CD4-positive, alpha-beta T cell (primary cell): ENCODE results near the gene CCDC74B. TPM values are rescaled to one million over a fixed set of nuclear protein-coding genes. Genes with fewer than 3 reads are reported as not detected.
"Not testable (repeated sequence)": the region's sequence is repeated elsewhere in the genome, so short reads cannot be mapped to it uniquely, and the experiment has no call there.

ENCODE experiments used
- ATAC-seq: fragments of 200-7000 bp; cut with Tn5 transposase; one replicate; pipeline ENCODE4 v1.10.0; 2022; ENCODE audit warnings: mild to moderate bottlenecking; ENCODE audit not compliant: poor library complexity
- CTCF ChIA-PET: fragments of 350-600 bp; sonication (Branson Sonifier 250); formaldehyde crosslinking; loops from one replicate; lab custom pipeline; 2021; ENCODE audit warnings: antibody characterized with exemption, inconsistent platforms; lab: Charles Lee
- POLR2A ChIA-PET: fragments of 350-600 bp; sonication (Branson Sonifier 250); formaldehyde crosslinking; loops from one replicate; lab custom pipeline; 2021; ENCODE audit warnings: antibody characterized with exemption, inconsistent platforms; lab: Charles Lee
- DNase-seq, 14 experiments: peaks; one replicate each; pipeline ENCODE4 v3.0.0-alpha.2; 2013 to 2020; ENCODE audit warnings: mixed read lengths in 2 of 14
- H3K27ac ChIP-seq, 2 donors: one replicate each; pipeline versions ENCODE4 v1.5.1 to v1.7.0; 2013; ENCODE audit warnings: low read length in 2 of 2, low read depth in 1 of 2, mild to moderate bottlenecking in 1 of 2
- H3K27me3 ChIP-seq, 2 experiments: 1 replicate in 1 of 2; 2 replicates in 1 of 2; pipeline versions ENCODE4 v1.6.1 to v1.7.0; 2013; ENCODE audit warnings: low read length in 2 of 2, control low read depth in 1 of 2, mild to moderate bottlenecking in 1 of 2, moderate library complexity in 1 of 2; ENCODE audit not compliant: insufficient read depth in 2 of 2, control insufficient read depth in 1 of 2
- H3K36me3 ChIP-seq: one replicate; pipeline ENCODE4 v1.6.1; 2013; ENCODE audit warnings: low read length, control low read depth; ENCODE audit not compliant: insufficient read depth
- H3K4me1 ChIP-seq: one replicate; pipeline ENCODE4 v1.6.1; 2013; ENCODE audit warnings: low read length, control low read depth; ENCODE audit not compliant: insufficient read depth
- H3K4me3 ChIP-seq: one replicate; pipeline ENCODE4 v1.5.1; 2013; ENCODE audit warnings: mild to moderate bottlenecking, low read length, moderate library complexity
- H3K9me3 ChIP-seq, 2 experiments: 1 replicate in 1 of 2; 2 replicates in 1 of 2; pipeline versions ENCODE4 v1.6.1 to v1.7.0; 2013; ENCODE audit warnings: low read length in 2 of 2, mild to moderate bottlenecking in 2 of 2, control low read depth in 1 of 2, moderate library complexity in 1 of 2; ENCODE audit not compliant: control insufficient read depth in 1 of 2, insufficient read depth in 1 of 2
- H3K27ac Mint-ChIP-seq: one replicate; pipeline ENCODE4 v1.8.0; 2020; ENCODE audit warnings: mixed read lengths
- H3K27me3 Mint-ChIP-seq: one replicate; pipeline ENCODE4 v1.8.0; 2021; ENCODE audit warnings: mixed read lengths
- H3K36me3 Mint-ChIP-seq: one replicate; pipeline ENCODE4 v1.8.0; 2021; ENCODE audit warnings: low read depth, mixed read lengths
- H3K4me1 Mint-ChIP-seq: one replicate; pipeline ENCODE4 v1.8.0; 2021; ENCODE audit warnings: low read depth, mixed read lengths
- H3K4me3 Mint-ChIP-seq: one replicate; pipeline ENCODE4 v1.8.0; 2020; ENCODE audit warnings: mild to moderate bottlenecking, mixed read lengths
- H3K9me3 Mint-ChIP-seq: one replicate; pipeline ENCODE4 v1.8.0; 2020; ENCODE audit warnings: mixed read lengths
- CTCF ChIP-seq: fragments of 200-600 bp; IDR thresholded peaks from one replicate; pipeline ENCODE4 v1.8.0; 2022; ENCODE audit warnings: antibody characterized with exemption, mild to moderate bottlenecking
- intact Hi-C, 2 experiments: fragments of 100-400 bp; cut with DNase I in 1 of 2; cut with micrococcal nuclease in 1 of 2; formaldehyde crosslinking; loops; one replicate each; pipeline versions ENCODE4 v1.15.1 to v1.9.0; 2023 to 2025; cut with DNase I, micrococcal nuclease
- total RNA-seq, 174 experiments: library from RNA in 2 of 174; stranded (reverse) in 2 of 174; gene quantifications; one replicate each; pipeline ENCODE4 v1.2.3 and lab custom pipeline; 2021 to 2026

The CCDC74B gene
- total RNA-seq, 2 experiments from 2014 or later = 0.38 to 0.56 TPM

- H3K4me1 Mint-ChIP-seq, H3K36me3 Mint-ChIP-seq, H3K36me3 ChIP-seq, POLR2A ChIA-PET, H3K27me3 Mint-ChIP-seq, H3K27me3 ChIP-seq, H3K9me3 ChIP-seq, H3K4me3 Mint-ChIP-seq, H3K27ac ChIP-seq, H3K9me3 Mint-ChIP-seq, ATAC-seq, H3K27ac Mint-ChIP-seq, H3K4me3 ChIP-seq, DNase-seq: not testable (repeated sequence)
- peaks cover 16% of the 10 kb centered on the region for H3K4me1 ChIP-seq
- intact Hi-C loops = loop anchor here in 1 of 2 experiments (10.0 kb wide), 2 partner anchors 187 to 537 kb away; partner anchors contain the start of gene GPR148
- CTCF ChIA-PET = interaction anchor here (0.6 kb wide), 1 partner anchor 1349 kb away, joined by 3 read pairs; no protein-coding TSS in a partner anchor
These were observed 43.2 kb upstream of the CCDC74B start for GRCh38 chr2:130187859-130188792.

- no peaks in the 10 kb centered on the region for H3K27me3 Mint-ChIP-seq
- no peak overlapping the region for H3K4me3 Mint-ChIP-seq
- intact Hi-C loops = loop anchor here in 1 of 2 experiments (10.0 kb wide), 2 partner anchors 188 to 538 kb away; partner anchors contain the start of gene GPR148
- DNase-seq = no peak
- peaks cover 7% of the 10 kb centered on the region for H3K36me3 Mint-ChIP-seq
- Histone ChIP-seq H3K36me3 (peaks cover 4% of the 10 kb centered on the region), H3K9me3 (no peaks in the 10 kb centered on the region), H3K27ac (no peak overlapping the region), H3K27me3 (no peaks in the 10 kb centered on the region), H3K4me3 (no peak overlapping the region), H3K4me1 (peaks cover 20% of the 10 kb centered on the region)
- no peak overlapping the region for H3K27ac Mint-ChIP-seq
- no peak for TF ChIP-seq CTCF
- H3K4me1 Mint-ChIP-seq = peaks cover 4% of the 10 kb centered on the region
- H3K9me3 Mint-ChIP-seq = no peaks in the 10 kb centered on the region
- CTCF ChIA-PET = no interaction called here
- no peak for ATAC-seq
- POLR2A ChIA-PET = no interaction called here
These were observed 42.4 kb upstream of the CCDC74B start for GRCh38 chr2:130187268-130187667.

GRCh38 chr2:130186391-130186790 lies 41.5 kb upstream of the CCDC74B start:
- Mint-ChIP-seq H3K36me3 (peaks cover 11% of the 10 kb centered on the region), H3K9me3 (no peaks in the 10 kb centered on the region), H3K4me3 (peak overlapping the region; percentile 38), H3K4me1 (peaks cover 10% of the 10 kb centered on the region), H3K27me3 (no peaks in the 10 kb centered on the region), H3K27ac (no peak overlapping the region)
- peaks cover 4% of the 10 kb centered on the region for H3K36me3 ChIP-seq
- no peaks in the 10 kb centered on the region for H3K27me3 ChIP-seq
- H3K27ac ChIP-seq = no peak overlapping the region
- intact Hi-C loops = loop anchor here in 1 of 2 experiments (10.0 kb wide), 2 partner anchors 188 to 538 kb away; partner anchors contain the start of gene GPR148
- peaks cover 20% of the 10 kb centered on the region for H3K4me1 ChIP-seq
- no peak for ATAC-seq
- H3K9me3 ChIP-seq = no peaks in the 10 kb centered on the region
- no peak overlapping the region for H3K4me3 ChIP-seq
- DNase-seq = no peak
- ChIA-PET POLR2A (no interaction called here), CTCF (no interaction called here)
- no peak for TF ChIP-seq CTCF
